GM23248 (cell line): ENCODE data around the gene PHF21B. TPM values are rescaled to one million over a fixed set of nuclear protein-coding genes. Genes with fewer than 3 reads are reported as not detected.

Source experiments
- DNase-seq: peaks from one replicate; pipeline ENCODE4 v3.0.0-alpha.2; 2015
- H2AFZ ChIP-seq: fragments of 200-600 bp; sonication (generic); 2 replicates; pipeline ENCODE4 v1.6.1; 2016; ENCODE audit warnings: antibody characterized with exemption
- H3F3A ChIP-seq: fragments of 200-600 bp; sonication (generic); 2 replicates; pipeline ENCODE4 v1.6.1; 2016; ENCODE audit warnings: mild to moderate bottlenecking, antibody characterized with exemption, mixed run types; ENCODE audit not compliant: insufficient read depth
- H3K27ac ChIP-seq: fragments of 200-600 bp; sonication (generic); 2 replicates; pipeline ENCODE4 v1.5.1; 2016; ENCODE audit warnings: mild to moderate bottlenecking
- H3K27me3 ChIP-seq: fragments of 200-600 bp; sonication (generic); replicated peaks from 2 replicates; pipeline ENCODE4 v1.6.1; 2016; ENCODE audit warnings: mild to moderate bottlenecking; ENCODE audit not compliant: insufficient read depth
- H3K36me3 ChIP-seq: fragments of 200-600 bp; sonication (generic); 2 replicates; pipeline ENCODE4 v1.6.1; 2016; ENCODE audit warnings: low read depth, mild to moderate bottlenecking
- H3K4me1 ChIP-seq: fragments of 200-600 bp; sonication (generic); 2 replicates; pipeline ENCODE4 v1.6.1; 2016; ENCODE audit warnings: mild to moderate bottlenecking; ENCODE audit not compliant: insufficient read depth
- H3K4me2 ChIP-seq: fragments of 200-600 bp; sonication (generic); one replicate; pipeline ENCODE4 v1.6.1; 2016; ENCODE audit warnings: mild to moderate bottlenecking; ENCODE audit not compliant: unreplicated experiment
- H3K4me3 ChIP-seq: fragments of 200-600 bp; sonication (generic); 2 replicates; pipeline ENCODE4 v1.5.1; 2016; ENCODE audit warnings: mild to moderate bottlenecking
- H3K79me2 ChIP-seq: fragments of 200-600 bp; sonication (generic); 2 replicates; pipeline ENCODE4 v1.6.1; 2016; ENCODE audit warnings: mild to moderate bottlenecking; ENCODE audit not compliant: insufficient read depth
- H3K9ac ChIP-seq: fragments of 200-600 bp; sonication (generic); 2 replicates; pipeline ENCODE4 v1.6.1; 2016; ENCODE audit warnings: mild to moderate bottlenecking
- H3K9me2 ChIP-seq: fragments of 200-600 bp; sonication (generic); 2 replicates; pipeline ENCODE4 v1.6.1; 2016; ENCODE audit warnings: mixed run types, mild to moderate bottlenecking, moderate library complexity; ENCODE audit not compliant: insufficient read depth
- H3K9me3 ChIP-seq: fragments of 200-600 bp; sonication (generic); one replicate; pipeline ENCODE4 v1.6.1; 2017; ENCODE audit warnings: low read depth
- H4K20me1 ChIP-seq: fragments of 200-600 bp; sonication (generic); 2 replicates; pipeline ENCODE4 v1.6.0; 2016; ENCODE audit not compliant: insufficient read depth
- EZH2 ChIP-seq: fragments of 200-600 bp; sonication (generic); IDR thresholded peaks from 2 replicates; pipeline ENCODE4 v1.6.1; 2018; ENCODE audit warnings: antibody characterized with exemption, mild to moderate bottlenecking; ENCODE audit not compliant: insufficient read depth, poor library complexity, severe bottlenecking
- EZH2phosphoT487 ChIP-seq: fragments of 200-600 bp; sonication (generic); IDR thresholded peaks from 2 replicates; pipeline ENCODE4 v1.6.1; 2018; ENCODE audit warnings: antibody characterized with exemption, moderate library complexity, mild to moderate bottlenecking, low read depth; ENCODE audit not compliant: insufficient read depth
- WGBS, 2 experiments: methylation state at CpG; one replicate each; pipeline ENCODE4 v1.1.6; 2015 to 2017; ENCODE audit warnings: low lambda C conversion rate in 2 of 2, low coverage in 1 of 2; ENCODE audit errors: missing lambda C conversion rate in 2 of 2; 5-methylcytosine and 5-hydroxymethylcytosine counted together
- in situ Hi-C: fragments of 300-500 bp; cut with MboI; formaldehyde crosslinking; loops from 2 replicates; pipeline ENCODE4 v1.15.0; 2020
- polyA plus RNA-seq: library from polyadenylated mRNA; unstranded; fragments of >200 nt; fragmentation: Nextera tagmentation; extraction: Ambion mirVana; gene quantifications from 2 replicates; pipeline ENCODE4 v1.2.1, GENCODE V29; 2016
- total RNA-seq: library from RNA; depleted of rRNA; stranded (reverse); fragments of >200 nt; shearing (Covaris generic); gene quantifications from 2 replicates; pipeline ENCODE4 v1.2.3, GENCODE V29; 2014

Gene PHF21B
- total and polyA plus RNA-seq, 2 experiments from 2014 or later, result not detected

GRCh38 chr22:44928711-44929358 lies 81.0 kb downstream of the PHF21B start:
- Histone ChIP-seq H3K4me2 (no peak overlapping the region), H3K9me2 (no peaks in the 10 kb centered on the region), H3K79me2 (no peaks in the 10 kb centered on the region), H3F3A (no peaks in the 10 kb centered on the region), H3K36me3 (no peaks in the 10 kb centered on the region), H3K4me3 (no peak overlapping the region), H3K9me3 (no peaks in the 10 kb centered on the region), H3K27me3 (peaks cover 5% of the 10 kb centered on the region; the same call in 1 of the 2 replicates), H3K4me1 (no peaks in the 10 kb centered on the region), H2AFZ (no peak overlapping the region), H3K9ac (no peak overlapping the region), H4K20me1 (no peaks in the 10 kb centered on the region), H3K27ac (no peak overlapping the region)
- DNase-seq, result no peak
- in situ Hi-C loops, result no loop called here
- TF ChIP-seq EZH2, result no peak
- no peak for TF ChIP-seq EZH2phosphoT487
- 72 to 74% methylated on average over 18 of the region's 18 CpGs for WGBS, 2 experiments

- no peak for DNase-seq
- H3K9ac ChIP-seq, result no peak overlapping the region
- H3K9me3 ChIP-seq, result no peaks in the 10 kb centered on the region
- H3F3A ChIP-seq, result no peaks in the 10 kb centered on the region
- no peaks in the 10 kb centered on the region for H3K9me2 ChIP-seq
- H2AFZ ChIP-seq, result no peak overlapping the region
- no peaks in the 10 kb centered on the region for H3K79me2 ChIP-seq
- no peaks in the 10 kb centered on the region for H4K20me1 ChIP-seq
- H3K4me3 ChIP-seq, result no peak overlapping the region
- in situ Hi-C loops, result no loop called here
- H3K27ac ChIP-seq, result no peak overlapping the region
- no peak overlapping the region for H3K4me2 ChIP-seq
- H3K36me3 ChIP-seq, result no peaks in the 10 kb centered on the region
- WGBS, 2 experiments, result 48 to 51% methylated on average over 11 of the region's 11 CpGs
- TF ChIP-seq EZH2, result no peak
- TF ChIP-seq EZH2phosphoT487, result no peak
- no peaks in the 10 kb centered on the region for H3K4me1 ChIP-seq
- peaks cover 9% of the 10 kb centered on the region; the same call in 1 of the 2 replicates for H3K27me3 ChIP-seq
These were observed 81.7 kb downstream of the PHF21B start for GRCh38 chr22:44928136-44928463.

GRCh38 chr22:44927463-44928135 lies 82.2 kb downstream of the PHF21B start:
- H4K20me1 ChIP-seq, result no peaks in the 10 kb centered on the region
- no peak overlapping the region for H3K4me2 ChIP-seq
- H3K9me2 ChIP-seq, result no peaks in the 10 kb centered on the region
- H3K79me2 ChIP-seq, result no peaks in the 10 kb centered on the region
- no peaks in the 10 kb centered on the region for H3F3A ChIP-seq
- H3K27ac ChIP-seq, result no peak overlapping the region
- no peaks in the 10 kb centered on the region for H3K4me1 ChIP-seq
- H3K9ac ChIP-seq, result no peak overlapping the region
- TF ChIP-seq EZH2 (no peak), EZH2phosphoT487 (no peak)
- H2AFZ ChIP-seq, result no peak overlapping the region
- no peaks in the 10 kb centered on the region for H3K9me3 ChIP-seq
- H3K4me3 ChIP-seq, result no peak overlapping the region
- in situ Hi-C loops, result no loop called here
- DNase-seq, result no peak
- H3K36me3 ChIP-seq, result no peaks in the 10 kb centered on the region
- peaks cover 13% of the 10 kb centered on the region; the same call in 1 of the 2 replicates for H3K27me3 ChIP-seq
- WGBS, 2 experiments, result 41 to 44% methylated on average over 17 to 18 of the region's 18 CpGs

- no peaks in the 10 kb centered on the region for H3K79me2 ChIP-seq
- H3F3A ChIP-seq, result no peaks in the 10 kb centered on the region
- H3K9me2 ChIP-seq, result no peaks in the 10 kb centered on the region
- 73 to 75% methylated on average over 31 to 32 of the region's 32 CpGs for WGBS, 2 experiments
- H3K27me3 ChIP-seq, result peaks cover 19% of the 10 kb centered on the region; the same call in 1 of the 2 replicates
- no peak overlapping the region for H3K27ac ChIP-seq
- in situ Hi-C loops, result no loop called here
- no peak for TF ChIP-seq EZH2phosphoT487
- no peak for TF ChIP-seq EZH2
- no peaks in the 10 kb centered on the region for H3K9me3 ChIP-seq
- no peak overlapping the region for H2AFZ ChIP-seq
- H3K9ac ChIP-seq, result no peak overlapping the region
- no peaks in the 10 kb centered on the region for H3K4me1 ChIP-seq
- no peaks in the 10 kb centered on the region for H4K20me1 ChIP-seq
- H3K36me3 ChIP-seq, result no peaks in the 10 kb centered on the region
- no peak overlapping the region for H3K4me3 ChIP-seq
- DNase-seq, result no peak
- H3K4me2 ChIP-seq, result no peak overlapping the region
These were observed 83.1 kb downstream of the PHF21B start for GRCh38 chr22:44926491-44927415.
